PC-3 (cell line): ENCODE data around the gene CGNL1.

Experiments
- EZH2 ChIP-seq: fragments of 300-600 bp; sonication (generic); IDR thresholded peaks from one replicate; pipeline ENCODE4 v1.6.1; 2017; ENCODE audit warnings: antibody characterized with exemption, mild to moderate bottlenecking, low read length; ENCODE audit not compliant: unreplicated experiment
- EZH2phosphoT487 ChIP-seq: fragments of 300-600 bp; sonication (generic); IDR thresholded peaks from 2 replicates; pipeline ENCODE4 v1.6.1; 2018; ENCODE audit warnings: mild to moderate bottlenecking, antibody characterized with exemption, low read length, borderline replicate concordance
- TF ChIP-seq, protein P1 (sequence below): fragments of 300-600 bp; sonication (generic); conservative IDR thresholded peaks from 2 replicates; pipeline ENCODE4 v1.5.1; 2017; ENCODE audit warnings: antibody characterized with exemption, low read depth, mild to moderate bottlenecking, low read length

DNA sequence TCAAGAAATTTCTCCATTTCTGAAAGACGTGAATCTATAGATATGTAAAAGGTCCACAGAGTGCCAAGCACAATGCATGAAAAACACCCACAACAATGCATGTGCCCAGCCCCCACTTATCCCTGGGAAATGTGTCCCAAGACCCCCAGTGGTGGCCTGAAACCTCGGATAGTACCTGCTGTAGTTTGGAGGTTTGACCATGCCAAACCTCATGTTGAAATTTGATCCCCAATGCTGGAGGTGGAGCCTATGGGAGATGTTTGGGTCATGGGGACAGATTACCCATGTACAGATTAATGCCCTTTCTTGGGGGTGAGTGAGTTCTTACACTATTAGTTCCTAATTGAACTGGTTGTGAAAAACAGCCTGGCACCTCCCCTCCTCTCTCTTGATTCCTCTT lies 194.0 kb downstream of the CGNL1 start:
- TF ChIP-seq, protein P1, sequence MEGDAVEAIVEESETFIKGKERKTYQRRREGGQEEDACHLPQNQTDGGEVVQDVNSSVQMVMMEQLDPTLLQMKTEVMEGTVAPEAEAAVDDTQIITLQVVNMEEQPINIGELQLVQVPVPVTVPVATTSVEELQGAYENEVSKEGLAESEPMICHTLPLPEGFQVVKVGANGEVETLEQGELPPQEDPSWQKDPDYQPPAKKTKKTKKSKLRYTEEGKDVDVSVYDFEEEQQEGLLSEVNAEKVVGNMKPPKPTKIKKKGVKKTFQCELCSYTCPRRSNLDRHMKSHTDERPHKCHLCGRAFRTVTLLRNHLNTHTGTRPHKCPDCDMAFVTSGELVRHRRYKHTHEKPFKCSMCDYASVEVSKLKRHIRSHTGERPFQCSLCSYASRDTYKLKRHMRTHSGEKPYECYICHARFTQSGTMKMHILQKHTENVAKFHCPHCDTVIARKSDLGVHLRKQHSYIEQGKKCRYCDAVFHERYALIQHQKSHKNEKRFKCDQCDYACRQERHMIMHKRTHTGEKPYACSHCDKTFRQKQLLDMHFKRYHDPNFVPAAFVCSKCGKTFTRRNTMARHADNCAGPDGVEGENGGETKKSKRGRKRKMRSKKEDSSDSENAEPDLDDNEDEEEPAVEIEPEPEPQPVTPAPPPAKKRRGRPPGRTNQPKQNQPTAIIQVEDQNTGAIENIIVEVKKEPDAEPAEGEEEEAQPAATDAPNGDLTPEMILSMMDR, result no peak
- TF ChIP-seq EZH2phosphoT487 (no peak), EZH2 (no peak)
